ENCODE results near the gene C12orf60.
"Not testable (repeated sequence)": the region's sequence is repeated elsewhere in the genome, so short reads cannot be mapped to it uniquely, and the experiment has no call there.

The C12orf60 gene, protein sequence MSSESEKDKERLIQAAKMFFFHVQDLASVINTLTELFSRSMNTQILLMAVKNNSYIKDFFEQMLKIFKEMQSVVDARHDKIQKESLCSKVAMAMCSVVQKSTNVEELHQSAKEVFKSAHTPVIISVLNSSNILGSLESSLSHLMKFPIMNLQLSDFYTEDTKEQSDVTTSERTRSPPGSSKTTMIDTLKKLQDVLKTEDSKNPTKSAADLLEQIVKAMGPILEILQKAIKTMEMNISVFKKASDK

DNA sequence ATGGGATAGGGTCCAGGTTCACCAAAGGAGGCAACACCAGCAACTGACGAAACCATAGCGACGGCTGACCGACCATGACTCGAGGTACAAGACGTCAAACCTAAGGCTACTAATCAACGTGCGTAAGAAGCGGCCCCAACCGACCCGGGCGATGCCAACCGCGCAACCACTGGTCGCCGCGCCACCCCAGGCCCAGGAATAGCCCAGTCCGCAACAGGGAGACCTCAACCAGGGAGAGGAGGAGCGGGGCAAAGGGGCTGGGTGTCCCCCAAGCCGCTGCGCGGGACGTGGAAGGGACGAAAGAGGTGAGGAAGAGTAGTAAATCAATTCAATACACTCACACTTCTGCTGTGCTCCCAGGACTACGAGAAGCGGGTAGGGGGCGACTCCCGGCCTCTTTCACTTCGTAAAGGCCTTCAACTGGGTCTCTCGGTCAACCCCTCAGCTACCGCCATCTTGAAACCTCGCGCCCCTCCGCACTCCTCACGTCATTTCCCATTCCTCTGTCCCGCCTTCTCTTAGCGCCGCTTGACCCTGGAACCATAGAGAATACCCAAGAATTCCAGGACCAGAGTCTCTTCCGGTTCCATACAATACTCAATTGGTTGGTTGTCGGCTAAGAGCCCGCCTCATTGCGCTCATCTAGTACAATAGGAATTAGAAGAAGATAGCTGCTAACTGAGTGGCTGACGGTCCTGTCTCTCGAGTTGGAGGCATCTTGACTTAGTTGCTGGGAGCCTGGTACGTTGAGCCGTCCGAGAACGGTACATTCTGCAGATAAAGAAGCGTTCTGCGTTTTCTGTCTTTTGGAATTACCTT is at the start of gene C12orf60, which contains the start of gene WBP11:
C12orf60 (plus strand) TSS at position 660 of the 819 bp plus-strand sequence. CDS start 19,266 bp downstream, outside the sequence.
WBP11 (minus strand) TSS at position 468 of the 819 bp plus-strand sequence. CDS start 2,095 bp downstream, outside the sequence.
- H3K9me3 Mint-ChIP-seq, result no peaks in the 10 kb centered on the region
- no peaks in the 10 kb centered on the region for H3K27me3 Mint-ChIP-seq (ENCODE audit: low read depth)
- peak; percentile 89 for DNase-seq (ENCODE audit: low spot score)
- H3K36me3 Mint-ChIP-seq (ENCODE audit: low read depth), result peaks cover 15% of the 10 kb centered on the region
- H3K4me3 Mint-ChIP-seq, result no peak within 1 kb of the TSS
- peaks cover 35% of the 10 kb centered on the region for H3K4me1 Mint-ChIP-seq (ENCODE audit: low read depth)
- H3K27ac Mint-ChIP-seq, result no peak within 1 kb of the TSS

DNA sequence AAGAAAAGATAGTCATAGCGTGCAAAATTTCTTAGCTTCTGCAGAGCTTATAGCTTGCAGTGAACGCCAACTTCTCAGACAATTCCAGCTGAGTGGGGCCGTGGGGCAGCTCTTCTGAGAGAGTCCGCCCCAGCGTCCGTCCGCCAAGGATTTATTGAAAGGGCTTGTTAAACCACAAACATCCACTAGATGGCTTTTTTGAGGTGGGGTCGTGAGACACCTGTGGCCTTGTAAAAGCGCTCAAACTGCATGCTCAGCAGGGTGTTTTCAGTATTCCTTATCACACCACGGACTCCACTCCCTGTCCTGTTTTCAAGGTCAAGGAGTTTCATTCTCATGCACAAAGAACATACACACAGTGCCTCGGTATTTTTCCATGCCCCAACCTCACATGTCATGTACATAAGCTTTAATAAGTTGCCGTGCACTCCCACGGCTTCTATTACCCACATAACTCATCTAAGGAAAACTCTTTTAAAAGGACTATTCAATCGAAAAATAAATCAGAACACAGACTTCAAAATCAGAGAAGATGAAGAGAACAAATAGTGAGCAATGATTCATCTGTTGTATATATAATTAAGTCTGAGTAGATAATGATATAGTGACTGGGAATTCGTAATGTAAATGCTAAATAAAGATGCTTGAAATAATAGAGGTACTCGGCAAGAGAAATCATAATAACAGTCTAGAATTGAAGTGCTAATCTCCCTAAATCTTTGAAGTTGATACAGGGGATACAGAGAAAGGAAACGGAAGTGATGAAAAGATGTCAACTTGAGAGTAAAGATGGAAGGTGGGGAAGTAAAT is 46.9 kb upstream of the C12orf60 start:
- Mint-ChIP-seq H3K27me3 (ENCODE audit: low read depth) (no peaks in the 10 kb centered on the region), H3K27ac (no peak overlapping the region)
- DNase-seq (ENCODE audit: low spot score), result no peak

DNA sequence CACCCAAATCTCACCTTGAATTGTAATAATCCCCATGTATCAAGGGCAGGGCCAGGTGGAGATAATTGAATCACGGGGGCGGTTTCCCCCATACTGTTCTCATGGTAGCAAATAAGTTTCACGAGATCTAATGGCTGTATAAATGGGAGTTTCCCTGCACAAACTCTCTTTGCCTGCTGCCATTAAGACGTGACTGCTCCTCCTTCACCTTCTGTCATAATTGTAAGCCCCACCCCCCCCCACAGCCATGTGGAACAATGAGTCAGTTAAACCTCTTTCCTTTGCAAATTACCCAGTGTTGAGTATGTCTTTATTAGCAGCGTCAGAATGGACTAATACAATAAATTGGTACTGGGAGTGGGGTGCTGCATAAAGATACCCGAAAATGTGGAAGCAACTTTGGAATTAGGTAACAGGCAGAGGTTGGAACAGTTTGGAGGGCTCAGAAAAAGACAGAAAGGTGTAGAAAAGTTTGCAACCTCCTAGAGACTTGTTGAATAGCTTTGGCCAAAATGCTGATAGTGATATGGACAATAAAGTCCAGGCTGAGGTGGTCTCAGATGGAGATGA is 43.7 kb upstream of the C12orf60 start:
- H3K9me3 Mint-ChIP-seq, result peaks cover 19% of the 10 kb centered on the region
- H3K4me3 Mint-ChIP-seq; DNase-seq (ENCODE audit: low spot score); H3K27me3 Mint-ChIP-seq (ENCODE audit: low read depth); H3K27ac Mint-ChIP-seq: not testable (repeated sequence)
- H3K4me1 Mint-ChIP-seq (ENCODE audit: low read depth), result peaks cover 11% of the 10 kb centered on the region
- H3K36me3 Mint-ChIP-seq (ENCODE audit: low read depth), result peaks cover 27% of the 10 kb centered on the region

More for the DNA sequence above, 46.9 kb upstream of the C12orf60 start:
- peaks cover 14% of the 10 kb centered on the region for H3K36me3 Mint-ChIP-seq (ENCODE audit: low read depth)
- peaks cover 8% of the 10 kb centered on the region for H3K9me3 Mint-ChIP-seq
- no peak overlapping the region for H3K4me3 Mint-ChIP-seq
- H3K4me1 Mint-ChIP-seq (ENCODE audit: low read depth), result peaks cover 9% of the 10 kb centered on the region

DNA sequence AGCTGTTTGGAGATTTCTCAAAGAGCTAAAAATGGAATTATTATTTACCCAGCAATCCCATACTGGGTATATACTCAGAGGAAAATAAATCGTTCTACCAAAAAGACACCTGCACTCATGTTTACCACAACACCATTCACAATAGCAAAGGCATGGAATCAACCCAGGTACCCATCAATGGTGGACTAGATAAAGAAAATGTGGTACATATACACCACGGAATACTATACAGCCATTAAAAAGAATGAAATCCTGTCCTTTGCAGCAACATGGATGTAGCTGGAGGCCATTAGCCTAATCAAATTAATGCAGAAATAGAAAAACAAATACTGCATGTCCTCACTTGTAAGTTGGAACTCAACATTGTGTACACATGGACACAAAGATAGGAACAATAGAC is 38.1 kb upstream of the C12orf60 start:
- Mint-ChIP-seq H3K36me3 (ENCODE audit: low read depth) (peaks cover 61% of the 10 kb centered on the region), H3K9me3 (peaks cover 29% of the 10 kb centered on the region), H3K27ac (no peak overlapping the region), H3K4me1 (ENCODE audit: low read depth) (peaks cover 16% of the 10 kb centered on the region), H3K27me3 (ENCODE audit: low read depth) (no peaks in the 10 kb centered on the region), H3K4me3 (no peak overlapping the region)
- DNase-seq (ENCODE audit: low spot score), result no peak

DNA sequence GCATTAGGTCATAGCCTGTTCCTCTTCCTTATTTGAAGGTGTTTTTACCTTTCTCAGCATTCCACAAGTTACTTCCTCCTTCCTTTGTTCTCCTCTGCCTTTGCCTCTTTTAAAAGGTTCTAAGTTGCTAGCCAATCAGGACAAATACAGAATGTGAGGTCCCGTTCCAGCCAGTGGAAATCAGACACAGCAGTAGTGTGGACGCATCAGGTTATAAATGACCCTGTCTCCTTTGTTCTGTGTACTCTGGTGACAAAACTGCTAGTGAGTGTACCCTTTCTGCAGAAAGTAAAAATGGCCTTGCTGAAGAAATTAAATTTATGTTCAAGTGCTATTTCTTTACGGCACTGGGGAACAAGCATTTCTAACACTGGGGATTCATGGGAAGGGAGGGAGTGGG is 37.5 kb upstream of the C12orf60 start:
- Mint-ChIP-seq H3K4me1 (ENCODE audit: low read depth) (peaks cover 16% of the 10 kb centered on the region), H3K36me3 (ENCODE audit: low read depth) (peaks cover 62% of the 10 kb centered on the region), H3K9me3 (peaks cover 29% of the 10 kb centered on the region)
- H3K27me3 Mint-ChIP-seq (ENCODE audit: low read depth); H3K27ac Mint-ChIP-seq; DNase-seq (ENCODE audit: low spot score); H3K4me3 Mint-ChIP-seq: not testable (repeated sequence)

DNA sequence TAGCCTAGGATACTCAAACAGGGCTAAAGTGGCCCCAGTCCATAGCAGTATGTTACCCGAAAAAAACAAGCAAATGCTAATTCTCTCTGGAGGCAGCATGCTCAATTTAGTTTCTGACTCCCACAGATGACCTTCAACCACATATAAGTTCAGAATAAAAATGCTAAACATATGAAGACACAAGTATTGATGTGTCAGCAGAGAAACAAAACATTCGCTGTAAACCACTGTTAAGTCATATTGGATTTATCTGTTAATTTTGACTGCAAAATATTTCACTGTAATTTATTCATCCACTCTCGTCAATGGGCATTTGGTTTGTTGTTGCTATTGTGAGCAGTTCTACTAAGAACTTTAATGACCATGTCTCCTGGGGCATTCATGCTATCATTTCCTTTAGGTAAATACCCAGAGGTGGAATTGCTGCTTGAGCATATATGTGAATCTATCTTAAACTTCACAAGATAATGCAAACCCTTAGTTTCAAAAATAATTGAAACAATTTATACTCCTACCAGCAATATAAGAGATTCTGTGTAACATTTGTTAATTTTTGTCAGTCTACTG is 36.7 kb upstream of the C12orf60 start:
- peaks cover 22% of the 10 kb centered on the region for H3K4me1 Mint-ChIP-seq (ENCODE audit: low read depth)
- no peak for DNase-seq (ENCODE audit: low spot score)
- H3K36me3 Mint-ChIP-seq (ENCODE audit: low read depth), result peaks cover 55% of the 10 kb centered on the region
- H3K27me3 Mint-ChIP-seq (ENCODE audit: low read depth), result no peaks in the 10 kb centered on the region
- H3K27ac Mint-ChIP-seq, result no peak overlapping the region
- H3K9me3 Mint-ChIP-seq, result peaks cover 27% of the 10 kb centered on the region
- H3K4me3 Mint-ChIP-seq, result no peak overlapping the region

DNA sequence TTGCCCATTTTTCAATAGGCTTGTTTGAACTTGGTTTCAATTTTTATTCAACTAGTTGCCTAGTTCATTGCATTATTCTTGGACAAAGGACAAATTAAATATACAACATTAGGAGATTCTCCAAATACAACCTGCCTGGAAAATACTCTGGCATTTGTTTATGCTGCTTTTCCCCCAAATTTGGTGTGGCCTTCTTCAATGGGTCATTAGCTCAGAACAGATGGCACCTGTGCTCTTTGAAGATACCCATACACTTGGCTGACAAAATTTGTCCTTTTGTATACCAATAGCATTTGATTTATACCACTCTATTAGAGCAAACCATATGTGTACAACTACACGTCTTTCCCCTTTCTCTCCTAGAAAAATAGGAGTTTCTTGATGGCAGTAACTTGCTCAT is 35.9 kb upstream of the C12orf60 start:
- Mint-ChIP-seq H3K27ac (no peak overlapping the region), H3K4me1 (ENCODE audit: low read depth) (peaks cover 28% of the 10 kb centered on the region), H3K4me3 (peak overlapping the region; percentile 96), H3K36me3 (ENCODE audit: low read depth) (peaks cover 48% of the 10 kb centered on the region), H3K9me3 (peaks cover 18% of the 10 kb centered on the region), H3K27me3 (ENCODE audit: low read depth) (no peaks in the 10 kb centered on the region)
- no peak for DNase-seq (ENCODE audit: low spot score)

DNA sequence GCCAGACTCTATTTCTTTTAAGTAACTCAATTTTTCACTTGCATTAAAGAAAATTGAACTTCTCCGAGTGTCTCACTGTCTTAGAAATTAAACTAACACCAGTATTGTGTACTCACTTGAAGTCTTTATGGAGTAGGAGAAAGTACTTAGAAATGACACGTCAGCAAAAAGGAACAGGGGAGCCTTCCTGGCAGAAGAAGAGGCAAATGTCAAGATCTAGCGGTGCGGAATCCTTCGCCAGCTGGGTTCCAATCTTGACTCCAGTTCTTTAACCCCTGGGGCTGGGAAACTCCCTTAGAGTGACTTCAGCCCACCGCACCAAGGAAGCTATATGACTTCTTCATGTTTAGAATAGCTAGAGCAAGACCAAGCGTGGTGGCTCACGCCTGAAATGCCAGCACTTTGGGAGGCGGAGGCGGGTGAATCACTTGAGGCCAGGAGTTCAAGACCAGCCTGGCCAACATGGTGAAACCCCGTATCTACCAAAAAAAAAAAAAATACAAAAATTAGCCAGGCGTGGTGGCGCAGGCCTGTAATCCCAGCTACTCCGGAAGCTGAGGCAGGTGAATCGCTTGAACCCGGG is 34.6 kb upstream of the C12orf60 start:
- DNase-seq (ENCODE audit: low spot score), result peak; percentile 40
- Mint-ChIP-seq H3K27me3 (ENCODE audit: low read depth) (no peaks in the 10 kb centered on the region), H3K9me3 (peaks cover 17% of the 10 kb centered on the region), H3K27ac (peak overlapping the region; percentile 98), H3K36me3 (ENCODE audit: low read depth) (peaks cover 47% of the 10 kb centered on the region), H3K4me3 (peak overlapping the region; percentile 96), H3K4me1 (ENCODE audit: low read depth) (peaks cover 31% of the 10 kb centered on the region)

DNA sequence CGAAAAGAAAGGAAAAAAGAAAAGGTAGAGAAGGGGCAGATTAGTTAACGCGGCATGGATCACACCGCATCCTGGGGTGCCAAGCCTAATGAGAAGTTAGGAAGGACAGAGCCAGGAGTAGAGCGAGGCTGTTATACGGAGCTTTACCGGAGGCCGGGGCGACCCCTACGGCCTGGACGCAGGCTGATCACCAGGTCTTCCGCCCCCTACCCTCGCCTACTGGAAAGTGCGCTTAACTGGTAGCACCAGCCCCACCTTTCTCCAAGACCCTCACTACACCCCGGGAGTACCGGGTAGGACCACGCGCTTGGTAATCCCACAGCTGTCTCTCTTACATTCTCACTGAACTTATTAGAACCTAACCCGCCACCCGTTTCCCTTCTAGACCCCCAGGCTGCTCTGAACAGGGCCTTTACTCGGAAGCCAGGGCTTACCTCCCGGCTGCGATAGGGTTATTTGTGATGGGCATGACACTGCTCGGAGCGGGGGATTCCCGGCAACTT is 34.0 kb upstream of the C12orf60 start:
- DNase-seq (ENCODE audit: low spot score), result no peak
- peak overlapping the region; percentile 98 for H3K27ac Mint-ChIP-seq

DNA sequence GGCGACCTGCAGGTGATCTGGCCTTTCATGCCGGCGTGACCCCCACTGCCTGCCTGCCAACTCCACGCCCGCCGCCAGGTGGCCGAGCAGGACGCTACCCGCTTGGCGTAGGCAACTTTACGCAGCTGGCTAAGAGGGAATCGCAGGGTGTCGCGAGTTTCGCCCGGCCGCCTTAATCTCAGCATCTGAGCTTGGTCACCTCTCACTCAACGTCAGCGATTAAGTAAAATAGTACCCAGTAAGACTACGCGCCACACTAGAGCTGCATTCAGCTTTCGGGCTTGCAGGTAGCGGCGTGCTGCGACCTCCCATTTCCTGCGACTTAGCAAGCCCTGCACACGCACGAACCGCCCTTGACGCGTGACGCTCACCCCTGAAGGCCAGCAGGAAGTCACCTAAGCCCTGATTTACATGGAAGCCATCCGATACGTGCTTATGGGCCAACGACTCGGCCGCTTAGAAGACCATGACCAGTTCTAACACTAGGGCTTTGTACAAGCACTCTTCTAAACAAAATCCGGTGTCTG is 33.4 kb upstream of the C12orf60 start:
- H3K9me3 Mint-ChIP-seq, result peaks cover 17% of the 10 kb centered on the region
- peak overlapping the region; percentile 98 for H3K27ac Mint-ChIP-seq
- H3K27me3 Mint-ChIP-seq (ENCODE audit: low read depth), result no peaks in the 10 kb centered on the region
- peaks cover 30% of the 10 kb centered on the region for H3K4me1 Mint-ChIP-seq (ENCODE audit: low read depth)
- DNase-seq (ENCODE audit: low spot score), result peak; percentile 87
- H3K36me3 Mint-ChIP-seq (ENCODE audit: low read depth), result peaks cover 49% of the 10 kb centered on the region
- peak overlapping the region; percentile 96 for H3K4me3 Mint-ChIP-seq

More for the DNA sequence above, 34.0 kb upstream of the C12orf60 start:
- Mint-ChIP-seq H3K4me3 (peak overlapping the region; percentile 96), H3K4me1 (ENCODE audit: low read depth) (peaks cover 31% of the 10 kb centered on the region), H3K27me3 (ENCODE audit: low read depth) (no peaks in the 10 kb centered on the region), H3K36me3 (ENCODE audit: low read depth) (peaks cover 49% of the 10 kb centered on the region), H3K9me3 (peaks cover 17% of the 10 kb centered on the region)

DNA sequence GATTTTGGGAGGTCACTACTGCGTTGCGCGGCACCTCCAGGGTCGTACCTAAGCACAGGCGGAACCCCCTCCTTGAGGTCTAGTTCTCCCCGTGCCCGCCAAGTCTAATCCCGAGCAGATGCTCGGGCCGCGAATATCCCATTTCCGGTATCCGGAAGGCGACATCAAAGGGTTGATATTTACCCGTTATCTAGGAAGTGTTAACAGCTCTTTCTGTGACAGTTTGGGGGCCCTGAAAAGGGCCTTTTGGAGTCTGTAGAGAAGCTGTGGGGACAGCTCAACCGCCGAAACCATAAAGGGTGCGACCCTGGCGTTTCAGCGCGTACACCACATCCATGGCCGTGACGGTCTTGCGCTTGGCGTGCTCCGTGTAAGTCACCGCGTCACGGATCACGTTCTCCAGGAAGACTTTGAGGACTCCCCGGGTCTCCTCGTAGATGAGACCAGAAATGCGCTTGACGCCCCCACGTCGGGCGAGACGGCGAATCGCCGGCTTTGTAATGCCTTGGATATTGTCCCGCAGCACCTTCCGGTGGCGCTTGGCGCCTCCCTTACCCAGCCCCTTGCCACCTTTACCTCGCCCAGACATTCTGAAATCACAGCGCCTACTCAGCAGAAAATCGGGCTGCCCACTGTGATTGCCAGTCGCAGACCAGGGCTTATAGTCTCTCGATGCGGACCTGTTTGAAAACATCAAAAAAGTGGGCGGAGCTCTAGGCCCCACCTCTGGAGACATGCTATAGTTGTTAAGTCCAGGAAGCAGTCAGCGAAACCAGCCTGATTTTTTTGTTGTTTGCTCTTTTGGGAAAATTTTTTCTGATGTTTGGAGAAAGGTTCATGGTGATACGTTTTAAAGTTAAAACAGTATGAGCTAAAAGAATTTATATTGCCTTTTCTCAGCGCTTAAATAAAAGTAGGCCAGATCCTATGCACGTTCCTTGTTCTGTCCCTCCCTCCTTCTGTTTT is 32.7 kb upstream of the C12orf60 start:
- Mint-ChIP-seq H3K4me1 (ENCODE audit: low read depth) (peaks cover 36% of the 10 kb centered on the region), H3K36me3 (ENCODE audit: low read depth) (peaks cover 43% of the 10 kb centered on the region), H3K9me3 (peaks cover 14% of the 10 kb centered on the region), H3K27ac (peak overlapping the region; percentile 98), H3K4me3 (peak overlapping the region; percentile 96), H3K27me3 (ENCODE audit: low read depth) (no peaks in the 10 kb centered on the region)
- DNase-seq (ENCODE audit: low spot score), result peak; percentile 94

Measured in T-helper 2 cell treated with Interferon-gamma antibody and Interleukin-4, amounts not matched to agents 5 μg/mL and 100 μg/mL, for 36 hours (primary cell).